Urinary bladder (tissue), 4 donors: ENCODE data around the gene C21orf91. TPM values are rescaled to one million over a fixed set of nuclear protein-coding genes. Genes with fewer than 3 reads are reported as not detected.

Experiments used
- DNase-seq: peaks from one replicate; pipeline ENCODE4 v3.0.0-alpha.2; 2015; ENCODE audit errors: extremely low spot score
- H3K27ac ChIP-seq: one replicate; pipeline ENCODE4 v1.5.1; 2013; ENCODE audit warnings: low read depth, mild to moderate bottlenecking, moderate library complexity
- H3K36me3 ChIP-seq: one replicate; pipeline ENCODE4 v1.6.1; 2013; ENCODE audit warnings: mild to moderate bottlenecking, moderate library complexity; ENCODE audit not compliant: insufficient read depth
- H3K4me1 ChIP-seq: one replicate; pipeline ENCODE4 v1.6.1; 2013; ENCODE audit warnings: mild to moderate bottlenecking, moderate library complexity; ENCODE audit not compliant: insufficient read depth
- H3K4me3 ChIP-seq: one replicate; pipeline ENCODE4 v1.5.1; 2013; ENCODE audit warnings: low read depth, low read length
- WGBS: extraction: QIAGEN DNeasy Blood & Tissue Kit; methylation state at CpG from one replicate; pipeline ENCODE4 v1.1.7; 2013; 5-methylcytosine and 5-hydroxymethylcytosine counted together
- polyA plus RNA-seq: library from polyadenylated mRNA; stranded (reverse); fragments of 200-250 nt; gene quantifications from one replicate; pipeline ENCODE4 v1.2.3, GENCODE V29; 2013
- total RNA-seq: library from RNA; depleted of rRNA; stranded (reverse); fragments of >200 nt; gene quantifications from one replicate; pipeline ENCODE4 v1.2.3, GENCODE V29; 2014
- donor health status: healthy with polysubstance abuse.
- donor health status: healthy.

The C21orf91 gene
- total and polyA plus RNA-seq, 2 donors = 6.3 to 24.5 TPM

- Histone ChIP-seq H3K4me3 (peak overlapping the region; percentile 85), H3K4me1 (peaks cover 2% of the 10 kb centered on the region), H3K36me3 (no peaks in the 10 kb centered on the region), H3K27ac (no peak overlapping the region)
- WGBS = 2% methylated on average over 6 of the region's 6 CpGs
- DNase-seq = no peak
Measured at GRCh38 chr21:17819877-17820229, 697 bp upstream of the C21orf91 start.

- under 1% methylated on average over 56 of the region's 56 CpGs for WGBS
- peaks cover 2% of the 10 kb centered on the region for H3K4me1 ChIP-seq
- DNase-seq = peak; percentile 28
- H3K36me3 ChIP-seq = peaks cover 6% of the 10 kb centered on the region
- peak overlapping the region; percentile 85 for H3K4me3 ChIP-seq
- H3K27ac ChIP-seq = peak overlapping the region; percentile 93
Measured at GRCh38 chr21:17818186-17819113, 706 bp downstream of the C21orf91 start.

- H3K27ac ChIP-seq = no peak overlapping the region
- WGBS = 96% methylated on average over 2 of the region's 2 CpGs
- peaks cover 2% of the 10 kb centered on the region for H3K4me1 ChIP-seq
- DNase-seq = no peak
- no peak overlapping the region for H3K4me3 ChIP-seq
- H3K36me3 ChIP-seq = peaks cover 14% of the 10 kb centered on the region
Measured at GRCh38 chr21:17813353-17813752, 5.8 kb downstream of the C21orf91 start.

GRCh38 chr21:17805966-17806365 is 13.2 kb downstream of the C21orf91 start:
- 96% methylated on average over 4 of the region's 4 CpGs for WGBS
- DNase-seq = no peak
- no peak overlapping the region for H3K4me3 ChIP-seq
- H3K4me1 ChIP-seq = no peaks in the 10 kb centered on the region
- H3K27ac ChIP-seq = no peak overlapping the region
- peaks cover 7% of the 10 kb centered on the region for H3K36me3 ChIP-seq

GRCh38 chr21:17803536-17803935 is 15.6 kb downstream of the C21orf91 start:
- Histone ChIP-seq H3K36me3 (peaks cover 4% of the 10 kb centered on the region), H3K27ac (no peak overlapping the region), H3K4me3 (no peak overlapping the region), H3K4me1 (no peaks in the 10 kb centered on the region)
- DNase-seq = no peak
- 63% methylated on average over 3 of the region's 3 CpGs for WGBS

GRCh38 chr21:17802572-17802971 is 16.6 kb downstream of the C21orf91 start:
- Histone ChIP-seq H3K4me1 (no peaks in the 10 kb centered on the region), H3K36me3 (peaks cover 2% of the 10 kb centered on the region), H3K27ac (no peak overlapping the region), H3K4me3 (no peak overlapping the region)
- 91% methylated on average over 1 of the region's 1 CpG for WGBS
- DNase-seq = no peak

GRCh38 chr21:17799414-17800164 is 19.6 kb downstream of the C21orf91 start:
- Histone ChIP-seq H3K4me1 (no peaks in the 10 kb centered on the region), H3K4me3 (no peak overlapping the region), H3K36me3 (peaks cover 2% of the 10 kb centered on the region), H3K27ac (no peak overlapping the region)
- no peak for DNase-seq
- WGBS = 90% methylated on average over 6 of the region's 6 CpGs

- no peak overlapping the region for H3K4me3 ChIP-seq
- 52% methylated on average over 2 of the region's 2 CpGs for whole genome bisulfite sequencing
- H3K4me1 ChIP-seq = no peaks in the 10 kb centered on the region
- H3K36me3 ChIP-seq = no peaks in the 10 kb centered on the region
- no peak overlapping the region for H3K27ac ChIP-seq
- no peak for DNase-seq
Measured at GRCh38 chr21:17798796-17799195, 20.4 kb downstream of the C21orf91 start.

- Histone ChIP-seq H3K4me1 (no peaks in the 10 kb centered on the region), H3K36me3 (no peaks in the 10 kb centered on the region), H3K4me3 (no peak overlapping the region), H3K27ac (no peak overlapping the region)
- 94% methylated on average over 2 of the region's 2 CpGs for WGBS
- DNase-seq = no peak
Measured at GRCh38 chr21:17797967-17798366, 21.2 kb downstream of the C21orf91 start.

- no peak for DNase-seq
- 99% methylated on average over 1 of the region's 1 CpG for WGBS
- Histone ChIP-seq H3K4me3 (no peak overlapping the region), H3K4me1 (no peaks in the 10 kb centered on the region), H3K27ac (no peak overlapping the region), H3K36me3 (no peaks in the 10 kb centered on the region)
Measured at GRCh38 chr21:17796503-17796902, 22.7 kb downstream of the C21orf91 start.

- 79% methylated on average over 1 of the region's 1 CpG for WGBS
- Histone ChIP-seq H3K27ac (no peak overlapping the region), H3K36me3 (no peaks in the 10 kb centered on the region), H3K4me1 (no peaks in the 10 kb centered on the region), H3K4me3 (no peak overlapping the region)
- no peak for DNase-seq
Measured at GRCh38 chr21:17796037-17796403, 23.1 kb downstream of the C21orf91 start.

GRCh38 chr21:17795146-17796036 is 23.8 kb downstream of the C21orf91 start:
- DNase-seq = no peak
- 90% methylated on average over 6 of the region's 6 CpGs for WGBS
- Histone ChIP-seq H3K27ac (peak overlapping the region; percentile 18), H3K36me3 (no peaks in the 10 kb centered on the region), H3K4me3 (no peak overlapping the region), H3K4me1 (no peaks in the 10 kb centered on the region)

GRCh38 chr21:17794518-17795145 is 24.5 kb downstream of the C21orf91 start:
- Histone ChIP-seq H3K4me3 (no peak overlapping the region), H3K27ac (peak overlapping the region; percentile 50), H3K4me1 (no peaks in the 10 kb centered on the region), H3K36me3 (no peaks in the 10 kb centered on the region)
- no peak for DNase-seq
- 82% methylated on average over 4 of the region's 4 CpGs for WGBS
